GM18867 (cell line): ENCODE results near the gene BACH1.

ENCODE experiments used
- ATAC-seq: cut with Tn5 transposase; IDR thresholded peaks from one replicate; pipeline ENCODE4 v1.9.1; 2021; ENCODE audit warnings: mild to moderate bottlenecking, moderate library complexity; ENCODE audit not compliant: unreplicated experiment

BACH1 gene

GRCh38 chr21:29374481-29374880 lies 75.8 kb downstream of the BACH1 start:
- ATAC-seq: no peak

GRCh38 chr21:29376556-29376955 lies 77.8 kb downstream of the BACH1 start:
- peak; percentile 74 for ATAC-seq

- ATAC-seq: no peak
Observed at GRCh38 chr21:29377266-29377665, 78.5 kb downstream of the BACH1 start.

- no peak for ATAC-seq
Observed at GRCh38 chr21:29378832-29379231, 80.1 kb downstream of the BACH1 start.

- no peak for ATAC-seq
Observed at GRCh38 chr21:29379517-29380054, 80.9 kb downstream of the BACH1 start.

GRCh38 chr21:29382030-29382654 lies 83.4 kb downstream of the BACH1 start:
- ATAC-seq: no peak

GRCh38 chr21:29384683-29385359 lies 86.1 kb downstream of the BACH1 start:
- ATAC-seq: no peak

GRCh38 chr21:29385934-29386520 lies 87.3 kb downstream of the BACH1 start:
- no peak for ATAC-seq

- ATAC-seq: no peak
Observed at GRCh38 chr21:29386803-29387202, 88.1 kb downstream of the BACH1 start.

GRCh38 chr21:29387598-29387997 lies 88.9 kb downstream of the BACH1 start:
- no peak for ATAC-seq

- ATAC-seq: no peak
Observed at GRCh38 chr21:29389136-29389535, 90.4 kb downstream of the BACH1 start.

- ATAC-seq: no peak
Observed at GRCh38 chr21:29390778-29391177, 92.1 kb downstream of the BACH1 start.

- no peak for ATAC-seq
Observed at GRCh38 chr21:29394051-29394450, 95.3 kb downstream of the BACH1 start.
